GM23338 (cell line): ENCODE data around the gene KIAA1671. TPM values are rescaled to one million over a fixed set of nuclear protein-coding genes. Genes with fewer than 3 reads are reported as not detected.

ENCODE experiments used
- ATAC-seq: fragments of 200-7000 bp; cut with Tn5 transposase; 3 replicates; pipeline ENCODE4 v1.9.1; 2020
- DNase-seq: peaks from one replicate; pipeline ENCODE4 v3.0.0-alpha.2; 2015; ENCODE audit warnings: low spot score
- H2AFZ ChIP-seq: fragments of 200-600 bp; sonication (generic); 2 replicates; pipeline ENCODE4 v1.8.0; 2016; ENCODE audit warnings: antibody characterized with exemption, mild to moderate bottlenecking, moderate library complexity
- H3F3A ChIP-seq: fragments of 200-600 bp; sonication (generic); replicated peaks from 2 replicates; pipeline ENCODE4 v1.8.0; 2017; ENCODE audit warnings: antibody characterized with exemption, mixed run types, low read depth
- H3K27ac ChIP-seq: fragments of 200-600 bp; sonication (generic); 2 replicates; pipeline ENCODE4 v1.6.1; 2016; ENCODE audit warnings: low read depth
- H3K27me3 ChIP-seq: fragments of 200-600 bp; sonication (generic); 2 replicates; pipeline ENCODE4 v1.8.0; 2016; ENCODE audit warnings: mild to moderate bottlenecking, mixed run types, moderate library complexity; ENCODE audit not compliant: insufficient read depth
- H3K36me3 ChIP-seq: fragments of 200-600 bp; sonication (generic); 2 replicates; pipeline ENCODE4 v1.8.0; 2016; ENCODE audit warnings: mild to moderate bottlenecking; ENCODE audit not compliant: insufficient read depth
- H3K4me1 ChIP-seq: fragments of 200-600 bp; sonication (generic); 2 replicates; pipeline ENCODE4 v1.8.0; 2016; ENCODE audit warnings: mild to moderate bottlenecking, moderate library complexity; ENCODE audit not compliant: insufficient read depth
- H3K4me2 ChIP-seq: fragments of 200-600 bp; sonication (generic); 2 replicates; pipeline ENCODE4 v1.7.1; 2017; ENCODE audit warnings: mixed run types
- H3K4me3 ChIP-seq: fragments of 200-600 bp; sonication (generic); 2 replicates; pipeline ENCODE4 v1.6.1; 2016; ENCODE audit warnings: mixed run types
- H3K79me2 ChIP-seq: fragments of 200-600 bp; sonication (generic); replicated peaks from 2 replicates; pipeline ENCODE4 v1.8.0; 2017; ENCODE audit warnings: mild to moderate bottlenecking; ENCODE audit not compliant: insufficient read depth
- H3K9me2 ChIP-seq: fragments of 200-600 bp; sonication (generic); 2 replicates; pipeline ENCODE4 v1.8.0; 2017; ENCODE audit not compliant: insufficient read depth
- H4K20me1 ChIP-seq: fragments of 200-600 bp; sonication (generic); replicated peaks from 2 replicates; pipeline ENCODE4 v1.8.0; 2017; ENCODE audit warnings: mild to moderate bottlenecking; ENCODE audit not compliant: insufficient read depth
- H3K27ac Mint-ChIP-seq: 2 replicates; pipeline ENCODE4 v1.8.0; 2020; ENCODE audit warnings: inconsistent platforms, mild to moderate bottlenecking, moderate library complexity, mixed read lengths
- H3K27me3 Mint-ChIP-seq: 3 replicates; pipeline ENCODE4 v1.8.0; 2022; ENCODE audit warnings: low read depth, mild to moderate bottlenecking, moderate library complexity, mixed read lengths, inconsistent platforms; ENCODE audit not compliant: insufficient read depth, poor library complexity
- H3K36me3 Mint-ChIP-seq: 3 replicates; pipeline ENCODE4 v1.8.0; 2021; ENCODE audit warnings: low read depth, mild to moderate bottlenecking, inconsistent platforms, moderate library complexity, mixed read lengths
- H3K4me1 Mint-ChIP-seq: 3 replicates; pipeline ENCODE4 v1.8.0; 2020; ENCODE audit warnings: mild to moderate bottlenecking, inconsistent platforms, mixed read lengths
- H3K4me3 Mint-ChIP-seq: 3 replicates; pipeline ENCODE4 v1.8.0; 2021; ENCODE audit warnings: moderate library complexity, mild to moderate bottlenecking, inconsistent platforms, mixed read lengths
- H3K9me3 Mint-ChIP-seq: 3 replicates; pipeline ENCODE4 v1.8.0; 2020; ENCODE audit warnings: moderate library complexity, mild to moderate bottlenecking, inconsistent platforms, mixed read lengths
- CREB1 ChIP-seq: fragments of 250-450 bp; sonication (Bioruptor Pico); IDR thresholded peaks from 2 replicates; pipeline ENCODE4 v1.5.0; 2020; ENCODE audit warnings: low read depth, mild to moderate bottlenecking, moderate library complexity
- CTCF ChIP-seq, 2 experiments: fragments of 200-600 bp in 1 of 2; sonication (generic) in 1 of 2; conservative IDR thresholded peaks; 2 replicates each; pipeline versions ENCODE4 v1.5.1 to v1.6.1; 2016 to 2017; ENCODE audit warnings: antibody characterized with exemption in 2 of 2, low read depth in 2 of 2, mild to moderate bottlenecking in 2 of 2, moderate library complexity in 1 of 2
- ETS1 ChIP-seq: IDR thresholded peaks from 2 replicates; pipeline ENCODE4 v1.6.1; 2016; ENCODE audit warnings: antibody characterized with exemption
- EZH2 ChIP-seq: fragments of 200-600 bp; sonication (generic); IDR thresholded peaks from one replicate; pipeline ENCODE4 v1.8.0; 2017; ENCODE audit warnings: antibody characterized with exemption, mild to moderate bottlenecking, low read depth; ENCODE audit not compliant: unreplicated experiment
- EZH2phosphoT487 ChIP-seq: fragments of 200-600 bp; sonication (generic); IDR thresholded peaks from one replicate; pipeline ENCODE4 v1.8.1; 2018; ENCODE audit warnings: antibody characterized with exemption; ENCODE audit not compliant: unreplicated experiment
- JUNB ChIP-seq: IDR thresholded peaks from one replicate; pipeline ENCODE4 v1.6.1; 2016; ENCODE audit warnings: antibody characterized with exemption; ENCODE audit not compliant: unreplicated experiment
- NANOG ChIP-seq: IDR thresholded peaks from 2 replicates; pipeline ENCODE4 v1.6.1; 2016; ENCODE audit warnings: antibody characterized with exemption, borderline replicate concordance
- POLR2AphosphoS5 ChIP-seq: IDR thresholded peaks from 2 replicates; pipeline ENCODE4 v1.6.1; 2016; ENCODE audit warnings: antibody characterized with exemption, low read depth
- STAT1 ChIP-seq: IDR thresholded peaks from one replicate; pipeline ENCODE4 v1.6.1; 2016; ENCODE audit warnings: antibody characterized with exemption; ENCODE audit not compliant: unreplicated experiment
- ZNF114 ChIP-seq: fragments of 250-450 bp; sonication (Bioruptor Pico); IDR thresholded peaks from 2 replicates; pipeline ENCODE4 v1.5.0; 2020; ENCODE audit warnings: mild to moderate bottlenecking, moderate library complexity
- ZNF331 ChIP-seq: fragments of 250-450 bp; sonication (Bioruptor Pico); IDR thresholded peaks from 2 replicates; pipeline ENCODE4 v1.5.0; 2020; ENCODE audit warnings: low read depth, mild to moderate bottlenecking, moderate library complexity
- ZNF462 ChIP-seq: fragments of 250-450 bp; sonication (Bioruptor Pico); IDR thresholded peaks from 2 replicates; pipeline ENCODE4 v1.5.0; 2020; ENCODE audit warnings: mild to moderate bottlenecking, moderate library complexity
- polyA plus RNA-seq: library from polyadenylated mRNA; unstranded; fragments of >200 nt; fragmentation: Nextera tagmentation; extraction: Ambion mirVana; gene quantifications from 2 replicates; pipeline ENCODE4 v1.2.1, GENCODE V29; 2016
- total RNA-seq: library from RNA; depleted of rRNA; stranded (reverse); fragments of >200 nt; shearing (Covaris generic); gene quantifications from 2 replicates; pipeline ENCODE4 v1.2.3, GENCODE V29; 2014
- TF ChIP-seq, protein P1 (sequence below): IDR thresholded peaks from one replicate; pipeline ENCODE4 v1.6.1; 2018; ENCODE audit warnings: antibody characterized with exemption; ENCODE audit not compliant: unreplicated experiment

KIAA1671 gene
- total and polyA plus RNA-seq, 2 experiments from 2014 or later, result 6.1 to 27.2 TPM

- Histone ChIP-seq H3K4me2 (no peak overlapping the region), H4K20me1 (no peaks in the 10 kb centered on the region), H2AFZ (no peak overlapping the region), H3K27ac (no peak overlapping the region), H3K36me3 (no peaks in the 10 kb centered on the region), H3F3A (no peaks in the 10 kb centered on the region), H3K9me2 (no peaks in the 10 kb centered on the region), H3K79me2 (no peaks in the 10 kb centered on the region), H3K4me1 (no peaks in the 10 kb centered on the region), H3K27me3 (no peaks in the 10 kb centered on the region), H3K4me3 (no peak overlapping the region)
- Mint-ChIP-seq H3K9me3 (no peaks in the 10 kb centered on the region), H3K4me3 (no peak overlapping the region), H3K27ac (no peak overlapping the region), H3K4me1 (no peaks in the 10 kb centered on the region), H3K27me3 (peaks cover 2% of the 10 kb centered on the region), H3K36me3 (no peaks in the 10 kb centered on the region)
- no peak for ATAC-seq
- TF ChIP-seq, protein P1, sequence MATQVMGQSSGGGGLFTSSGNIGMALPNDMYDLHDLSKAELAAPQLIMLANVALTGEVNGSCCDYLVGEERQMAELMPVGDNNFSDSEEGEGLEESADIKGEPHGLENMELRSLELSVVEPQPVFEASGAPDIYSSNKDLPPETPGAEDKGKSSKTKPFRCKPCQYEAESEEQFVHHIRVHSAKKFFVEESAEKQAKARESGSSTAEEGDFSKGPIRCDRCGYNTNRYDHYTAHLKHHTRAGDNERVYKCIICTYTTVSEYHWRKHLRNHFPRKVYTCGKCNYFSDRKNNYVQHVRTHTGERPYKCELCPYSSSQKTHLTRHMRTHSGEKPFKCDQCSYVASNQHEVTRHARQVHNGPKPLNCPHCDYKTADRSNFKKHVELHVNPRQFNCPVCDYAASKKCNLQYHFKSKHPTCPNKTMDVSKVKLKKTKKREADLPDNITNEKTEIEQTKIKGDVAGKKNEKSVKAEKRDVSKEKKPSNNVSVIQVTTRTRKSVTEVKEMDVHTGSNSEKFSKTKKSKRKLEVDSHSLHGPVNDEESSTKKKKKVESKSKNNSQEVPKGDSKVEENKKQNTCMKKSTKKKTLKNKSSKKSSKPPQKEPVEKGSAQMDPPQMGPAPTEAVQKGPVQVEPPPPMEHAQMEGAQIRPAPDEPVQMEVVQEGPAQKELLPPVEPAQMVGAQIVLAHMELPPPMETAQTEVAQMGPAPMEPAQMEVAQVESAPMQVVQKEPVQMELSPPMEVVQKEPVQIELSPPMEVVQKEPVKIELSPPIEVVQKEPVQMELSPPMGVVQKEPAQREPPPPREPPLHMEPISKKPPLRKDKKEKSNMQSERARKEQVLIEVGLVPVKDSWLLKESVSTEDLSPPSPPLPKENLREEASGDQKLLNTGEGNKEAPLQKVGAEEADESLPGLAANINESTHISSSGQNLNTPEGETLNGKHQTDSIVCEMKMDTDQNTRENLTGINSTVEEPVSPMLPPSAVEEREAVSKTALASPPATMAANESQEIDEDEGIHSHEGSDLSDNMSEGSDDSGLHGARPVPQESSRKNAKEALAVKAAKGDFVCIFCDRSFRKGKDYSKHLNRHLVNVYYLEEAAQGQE, result no peak
- no peak for TF ChIP-seq CREB1 (CRISPR knock-in tag)
- TF ChIP-seq EZH2phosphoT487, result no peak
- no peak for TF ChIP-seq EZH2
- no peak for TF ChIP-seq JUNB
- TF ChIP-seq NANOG, result no peak
- TF ChIP-seq ZNF331 (CRISPR knock-in tag), result no peak
- no peak for TF ChIP-seq CTCF (conservative IDR thresholded peaks at IDR 0.05; ENCODE audit: low read depth in 2 of 2)
- TF ChIP-seq ZNF114 (CRISPR knock-in tag), result no peak
- no peak for TF ChIP-seq STAT1
- no peak for TF ChIP-seq POLR2AphosphoS5
- no peak for TF ChIP-seq ETS1
- TF ChIP-seq ZNF462 (CRISPR knock-in tag), result no peak
- DNase-seq, result no peak
These were observed 255.1 kb downstream of the KIAA1671 start for GRCh38 chr22:25207553-25208157.
